ENCODE results near the gene LGALS8.

LGALS8 gene

DNA sequence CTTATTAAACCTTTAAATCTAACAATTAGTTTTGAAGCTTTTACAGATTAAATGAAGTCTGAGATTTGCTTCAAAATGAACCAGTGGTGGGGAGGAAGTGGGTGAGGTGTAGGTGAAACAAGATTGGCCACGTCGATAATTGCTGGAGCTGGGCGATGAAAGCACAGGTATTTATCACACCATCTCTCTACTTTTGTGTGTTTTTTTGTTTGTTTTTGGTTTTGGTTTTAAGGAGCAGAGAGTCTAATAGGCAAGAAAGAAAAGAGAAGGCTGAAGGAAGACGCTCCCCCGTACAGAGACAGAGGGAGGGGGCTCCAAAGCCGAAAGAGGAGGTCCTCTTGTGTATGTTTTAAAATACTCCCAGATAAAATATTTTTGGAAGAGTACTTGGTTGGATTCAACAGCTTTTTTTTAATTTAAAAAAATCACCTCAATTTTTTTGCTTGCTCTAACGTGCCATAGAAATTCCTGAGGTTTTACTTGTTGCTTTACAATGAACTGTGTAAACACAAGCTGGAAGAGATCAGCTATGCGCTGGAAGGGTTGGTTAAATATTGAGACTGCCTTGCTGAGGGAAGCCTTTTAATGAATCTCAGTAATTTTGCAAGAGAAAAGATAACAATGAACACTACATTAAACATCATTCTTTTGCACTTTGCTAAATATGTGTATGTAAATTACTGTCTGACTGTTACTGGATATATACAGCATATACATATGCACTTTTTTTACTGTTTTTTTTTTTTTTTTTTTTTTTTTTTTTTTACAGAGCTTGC lies 6.7 kb upstream of the LGALS8 start:
- H3K36me3 Mint-ChIP-seq (ENCODE audit: low read depth), result peaks cover 3% of the 10 kb centered on the region
- peak overlapping the region; percentile 79 for H3K27ac Mint-ChIP-seq
- peaks cover 50% of the 10 kb centered on the region for H3K27me3 Mint-ChIP-seq (ENCODE audit: low read depth)
- peak; percentile 42 for DNase-seq (ENCODE audit: low spot score)
- no peaks in the 10 kb centered on the region for H3K9me3 Mint-ChIP-seq
- H3K4me1 Mint-ChIP-seq (ENCODE audit: low read depth), result peaks cover 26% of the 10 kb centered on the region
- H3K4me3 Mint-ChIP-seq, result peak overlapping the region; percentile 78

- no peak overlapping the region for H3K4me3 Mint-ChIP-seq
- H3K36me3 Mint-ChIP-seq (ENCODE audit: low read depth), result peaks cover 3% of the 10 kb centered on the region
- H3K27ac Mint-ChIP-seq, result no peak overlapping the region
Measured at GRCh38 chr1:236518322-236518721, 5.5 kb upstream of the LGALS8 start.

DNA sequence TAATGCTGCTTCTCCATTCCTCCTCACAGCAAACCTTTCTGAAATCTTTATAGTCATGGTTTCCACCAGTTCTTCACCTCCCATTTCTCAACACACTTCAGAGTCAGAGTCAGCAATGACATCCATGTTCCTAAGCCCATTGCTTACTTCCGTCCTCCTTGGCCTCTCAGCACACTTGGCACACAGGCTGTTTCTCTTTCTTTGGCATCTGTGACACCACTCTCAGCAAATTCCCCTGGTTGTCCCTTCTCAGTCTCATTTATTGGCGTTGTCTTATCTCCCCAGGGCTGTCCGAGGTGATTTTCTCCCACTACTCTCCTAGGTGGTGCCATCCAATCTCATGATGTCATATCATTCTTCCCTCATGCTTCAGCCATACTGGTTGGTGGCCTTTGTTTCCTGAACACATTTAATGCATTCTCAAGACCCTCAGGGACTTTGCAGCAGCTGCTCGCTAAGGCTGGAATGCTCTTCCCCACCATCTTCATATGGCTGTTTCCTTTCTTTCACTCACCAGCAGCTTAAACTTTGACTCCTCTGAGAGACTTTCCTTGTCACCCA lies 3.3 kb upstream of the LGALS8 start:
- H3K4me1 Mint-ChIP-seq (ENCODE audit: low read depth), result peaks cover 35% of the 10 kb centered on the region
- peaks cover 10% of the 10 kb centered on the region for H3K36me3 Mint-ChIP-seq (ENCODE audit: low read depth)
- no peaks in the 10 kb centered on the region for H3K9me3 Mint-ChIP-seq
- no peak overlapping the region for H3K27ac Mint-ChIP-seq
- H3K4me3 Mint-ChIP-seq, result no peak overlapping the region
- H3K27me3 Mint-ChIP-seq (ENCODE audit: low read depth), result peaks cover 44% of the 10 kb centered on the region
- no peak for DNase-seq (ENCODE audit: low spot score)

More at GRCh38 chr1:236518322-236518721, 5.5 kb upstream of the LGALS8 start:
- Mint-ChIP-seq H3K9me3 (no peaks in the 10 kb centered on the region), H3K4me1 (ENCODE audit: low read depth) (peaks cover 33% of the 10 kb centered on the region), H3K27me3 (ENCODE audit: low read depth) (peaks cover 48% of the 10 kb centered on the region)
- DNase-seq (ENCODE audit: low spot score), result no peak

GRCh38 chr1:236522937-236523703 lies 662 bp upstream of the LGALS8 start:
- Mint-ChIP-seq H3K27ac (peak overlapping the region; percentile 99), H3K36me3 (ENCODE audit: low read depth) (peaks cover 26% of the 10 kb centered on the region), H3K9me3 (no peaks in the 10 kb centered on the region), H3K4me3 (peak overlapping the region; percentile 98), H3K27me3 (ENCODE audit: low read depth) (peaks cover 35% of the 10 kb centered on the region), H3K4me1 (ENCODE audit: low read depth) (peaks cover 29% of the 10 kb centered on the region)
- DNase-seq (ENCODE audit: low spot score), result no peak

DNA sequence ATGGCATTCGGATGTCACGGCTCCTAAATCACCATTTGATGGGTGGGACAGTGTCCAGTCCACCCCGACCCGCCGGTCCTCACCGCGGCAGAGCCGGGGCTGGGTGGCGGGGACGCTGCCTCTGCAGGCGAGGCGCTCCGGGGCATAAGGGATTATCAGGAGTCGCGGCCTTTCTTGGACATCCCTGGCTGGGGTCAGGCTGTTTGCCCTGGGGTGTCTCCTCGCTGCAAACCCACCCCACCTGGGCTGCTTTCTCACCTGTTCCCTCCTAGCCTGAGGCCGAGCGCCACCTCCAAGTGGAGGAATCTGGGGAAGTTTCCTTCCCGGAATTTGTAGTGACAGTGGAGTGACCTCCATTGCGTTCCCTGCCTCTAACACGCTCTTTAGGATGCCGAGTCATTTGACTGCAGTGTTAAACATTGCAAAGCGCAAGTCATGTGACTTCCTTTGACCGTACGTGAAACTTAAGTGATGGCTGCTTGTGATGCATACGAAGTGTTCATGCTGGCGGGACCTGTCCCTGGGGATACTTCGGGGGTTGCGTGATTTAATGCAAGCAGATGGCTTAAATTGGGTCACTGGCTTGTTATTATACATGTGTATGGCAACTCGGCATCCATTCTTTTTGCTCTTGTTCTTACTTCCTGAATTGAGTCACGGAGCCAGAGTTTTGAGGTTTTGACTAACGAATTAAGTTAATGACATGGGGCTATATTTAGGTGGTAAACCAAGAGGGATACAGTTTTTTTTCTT lies 536 bp downstream of the LGALS8 start:
- DNase-seq (ENCODE audit: low spot score), result peak; percentile 65
- no peaks in the 10 kb centered on the region for H3K9me3 Mint-ChIP-seq
- peak overlapping the region; percentile 99 for H3K27ac Mint-ChIP-seq
- H3K36me3 Mint-ChIP-seq (ENCODE audit: low read depth), result peaks cover 31% of the 10 kb centered on the region
- peak overlapping the region; percentile 98 for H3K4me3 Mint-ChIP-seq
- peaks cover 25% of the 10 kb centered on the region for H3K27me3 Mint-ChIP-seq (ENCODE audit: low read depth)
- H3K4me1 Mint-ChIP-seq (ENCODE audit: low read depth), result peaks cover 30% of the 10 kb centered on the region

- no peak for DNase-seq (ENCODE audit: low spot score)
- peak overlapping the region; percentile 99 for H3K27ac Mint-ChIP-seq
- peaks cover 31% of the 10 kb centered on the region for H3K36me3 Mint-ChIP-seq (ENCODE audit: low read depth)
- peak overlapping the region; percentile 98 for H3K4me3 Mint-ChIP-seq
- peaks cover 21% of the 10 kb centered on the region for H3K27me3 Mint-ChIP-seq (ENCODE audit: low read depth)
- peaks cover 30% of the 10 kb centered on the region for H3K4me1 Mint-ChIP-seq (ENCODE audit: low read depth)
- H3K9me3 Mint-ChIP-seq, result no peaks in the 10 kb centered on the region
Measured at GRCh38 chr1:236524895-236525184, 1.1 kb downstream of the LGALS8 start.

GRCh38 chr1:236526079-236526478 lies 2.3 kb downstream of the LGALS8 start:
- DNase-seq (ENCODE audit: low spot score), result no peak
- peaks cover 13% of the 10 kb centered on the region for H3K27me3 Mint-ChIP-seq (ENCODE audit: low read depth)
- peaks cover 38% of the 10 kb centered on the region for H3K4me1 Mint-ChIP-seq (ENCODE audit: low read depth)
- H3K27ac Mint-ChIP-seq, result no peak overlapping the region
- H3K9me3 Mint-ChIP-seq, result no peaks in the 10 kb centered on the region
- H3K4me3 Mint-ChIP-seq, result no peak overlapping the region
- H3K36me3 Mint-ChIP-seq (ENCODE audit: low read depth), result peaks cover 36% of the 10 kb centered on the region

DNA sequence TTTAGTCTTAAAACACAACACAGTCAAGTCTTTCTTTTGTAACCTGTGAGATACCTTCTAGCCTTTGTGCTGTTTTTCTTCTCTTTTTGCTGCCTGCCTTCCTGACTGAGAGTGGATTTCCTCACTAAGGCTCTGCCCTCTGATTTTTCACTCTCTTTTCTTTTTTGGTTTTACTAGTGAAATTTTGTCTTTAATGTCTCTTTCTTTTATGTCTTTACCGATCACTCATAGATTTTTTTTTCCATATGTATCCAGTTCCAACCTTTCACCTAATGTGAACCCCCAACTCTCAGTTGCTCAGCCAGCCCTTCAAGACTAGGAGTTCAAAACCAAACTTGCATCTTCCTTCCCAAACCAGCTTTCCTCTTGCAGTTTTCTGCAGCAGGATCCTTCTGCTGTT lies 6.5 kb downstream of the LGALS8 start:
- Mint-ChIP-seq H3K27ac (no peak overlapping the region), H3K4me3 (no peak overlapping the region), H3K9me3 (no peaks in the 10 kb centered on the region), H3K36me3 (ENCODE audit: low read depth) (peaks cover 48% of the 10 kb centered on the region), H3K4me1 (ENCODE audit: low read depth) (peaks cover 45% of the 10 kb centered on the region), H3K27me3 (ENCODE audit: low read depth) (no peaks in the 10 kb centered on the region)
- DNase-seq (ENCODE audit: low spot score), result no peak

DNA sequence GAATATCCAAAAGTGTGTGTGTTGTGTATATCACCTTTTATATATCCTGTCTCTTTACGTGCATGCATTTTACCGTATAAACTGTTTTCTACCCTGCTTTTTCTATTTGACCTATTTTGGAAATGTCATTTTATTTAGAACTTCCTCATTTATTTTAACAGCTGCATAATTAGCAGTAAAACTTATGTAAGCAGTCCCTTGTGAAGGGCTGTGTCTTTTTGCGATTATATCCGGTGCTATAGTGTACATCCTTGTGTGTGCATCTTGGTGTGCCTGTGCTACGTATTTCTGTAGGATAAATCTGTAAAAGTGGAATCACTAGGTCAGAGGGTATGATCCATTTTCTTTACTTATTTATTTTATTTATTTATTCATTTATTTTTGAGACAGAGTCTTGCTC lies 7.2 kb downstream of the LGALS8 start:
- Mint-ChIP-seq H3K4me1 (ENCODE audit: low read depth) (peaks cover 43% of the 10 kb centered on the region), H3K36me3 (ENCODE audit: low read depth) (peaks cover 52% of the 10 kb centered on the region), H3K9me3 (no peaks in the 10 kb centered on the region), H3K27ac (no peak overlapping the region), H3K27me3 (ENCODE audit: low read depth) (no peaks in the 10 kb centered on the region), H3K4me3 (no peak overlapping the region)
- no peak for DNase-seq (ENCODE audit: low spot score)

DNA sequence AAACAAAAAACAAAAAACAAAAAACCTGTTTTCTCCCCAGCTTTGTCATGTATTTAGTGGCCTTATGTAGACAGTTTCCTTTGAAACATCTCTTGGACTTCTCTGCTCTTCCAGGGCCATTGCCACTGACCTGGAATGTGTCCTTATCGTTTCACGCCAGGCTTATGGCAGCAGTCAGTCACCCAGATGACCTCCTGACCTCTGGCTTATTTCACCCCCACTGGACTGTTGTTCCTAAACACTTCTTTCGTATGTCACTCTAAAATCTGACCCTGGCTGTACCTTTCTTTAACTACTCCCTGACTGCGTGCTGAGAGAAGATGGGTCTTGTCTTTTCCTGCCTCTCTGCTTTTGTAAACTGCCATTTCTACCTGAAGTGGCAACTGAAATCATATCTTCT lies 9.1 kb downstream of the LGALS8 start:
- peak overlapping the region; percentile 47 for H3K27ac Mint-ChIP-seq
- peaks cover 49% of the 10 kb centered on the region for H3K36me3 Mint-ChIP-seq (ENCODE audit: low read depth)
- no peak overlapping the region for H3K4me3 Mint-ChIP-seq
- H3K27me3 Mint-ChIP-seq (ENCODE audit: low read depth), result no peaks in the 10 kb centered on the region
- no peak for DNase-seq (ENCODE audit: low spot score)
- peaks cover 35% of the 10 kb centered on the region for H3K4me1 Mint-ChIP-seq (ENCODE audit: low read depth)
- H3K9me3 Mint-ChIP-seq, result no peaks in the 10 kb centered on the region

DNA sequence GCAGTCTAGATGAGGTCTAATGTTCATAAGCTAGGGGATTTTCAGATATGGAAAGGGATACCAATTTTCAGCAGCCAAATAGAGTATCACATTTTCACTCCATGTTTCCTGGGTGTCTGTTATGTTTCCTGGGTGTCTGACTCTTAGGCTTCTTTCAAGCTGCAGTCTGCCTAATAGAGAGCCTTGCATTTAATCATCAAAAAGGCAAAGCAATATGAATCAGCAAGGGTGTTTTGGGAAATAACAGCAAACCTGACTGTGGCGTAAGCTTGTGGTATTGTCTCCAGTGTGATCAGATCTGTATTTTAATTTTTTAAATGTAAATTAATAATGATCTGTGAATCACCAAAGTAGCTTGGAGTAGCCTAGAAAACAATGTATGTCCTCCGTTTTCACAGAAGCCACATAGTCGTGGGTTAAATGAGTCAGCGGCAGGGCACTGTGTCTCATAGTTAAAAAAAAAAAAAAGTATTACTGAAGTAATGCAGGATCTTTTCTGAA lies 10.4 kb downstream of the LGALS8 start:
- no peaks in the 10 kb centered on the region for H3K27me3 Mint-ChIP-seq (ENCODE audit: low read depth)
- peak overlapping the region; percentile 22 for H3K4me3 Mint-ChIP-seq
- H3K27ac Mint-ChIP-seq, result peak overlapping the region; percentile 76
- H3K4me1 Mint-ChIP-seq (ENCODE audit: low read depth), result peaks cover 31% of the 10 kb centered on the region
- peaks cover 54% of the 10 kb centered on the region for H3K36me3 Mint-ChIP-seq (ENCODE audit: low read depth)
- peak; percentile 50 for DNase-seq (ENCODE audit: low spot score)
- H3K9me3 Mint-ChIP-seq, result no peaks in the 10 kb centered on the region

DNA sequence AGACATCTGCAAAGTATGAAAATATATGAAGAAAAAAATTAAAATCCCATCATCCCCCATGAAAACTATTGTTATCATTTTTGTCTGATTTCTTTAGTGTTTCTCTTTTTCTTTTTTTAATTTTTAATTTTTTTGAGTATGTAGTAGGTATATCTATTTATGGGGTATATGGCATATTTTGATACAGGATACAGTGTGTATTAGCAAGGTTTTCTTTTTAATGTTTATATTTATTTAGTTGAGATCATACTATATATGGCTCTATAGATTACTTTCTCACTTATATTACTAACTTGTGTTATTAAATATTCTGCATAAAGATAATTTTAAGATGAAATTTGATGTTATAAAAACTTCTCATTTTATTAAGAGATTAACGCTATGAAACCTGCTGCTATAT lies 11.4 kb downstream of the LGALS8 start:
- H3K4me3 Mint-ChIP-seq, result no peak overlapping the region
- no peak for DNase-seq (ENCODE audit: low spot score)
- no peaks in the 10 kb centered on the region for H3K27me3 Mint-ChIP-seq (ENCODE audit: low read depth)
- H3K27ac Mint-ChIP-seq, result no peak overlapping the region
- H3K4me1 Mint-ChIP-seq (ENCODE audit: low read depth), result peaks cover 30% of the 10 kb centered on the region
- peaks cover 62% of the 10 kb centered on the region for H3K36me3 Mint-ChIP-seq (ENCODE audit: low read depth)
- no peaks in the 10 kb centered on the region for H3K9me3 Mint-ChIP-seq

- H3K4me3 Mint-ChIP-seq, result no peak overlapping the region
- H3K4me1 Mint-ChIP-seq (ENCODE audit: low read depth), result peaks cover 26% of the 10 kb centered on the region
- no peak overlapping the region for H3K27ac Mint-ChIP-seq
- no peaks in the 10 kb centered on the region for H3K9me3 Mint-ChIP-seq
- peaks cover 63% of the 10 kb centered on the region for H3K36me3 Mint-ChIP-seq (ENCODE audit: low read depth)
- no peak for DNase-seq (ENCODE audit: low spot score)
- no peaks in the 10 kb centered on the region for H3K27me3 Mint-ChIP-seq (ENCODE audit: low read depth)
Measured at GRCh38 chr1:236535662-236536161, 11.9 kb downstream of the LGALS8 start.
